ENCODE measurements around the gene ATF3. TPM values are rescaled to one million over a fixed set of nuclear protein-coding genes. Genes with fewer than 3 reads are reported as not detected.

Gene ATF3
- total and polyA plus RNA-seq, 2 experiments from 2014 or later, result 5.4 to 9.9 TPM

DNA sequence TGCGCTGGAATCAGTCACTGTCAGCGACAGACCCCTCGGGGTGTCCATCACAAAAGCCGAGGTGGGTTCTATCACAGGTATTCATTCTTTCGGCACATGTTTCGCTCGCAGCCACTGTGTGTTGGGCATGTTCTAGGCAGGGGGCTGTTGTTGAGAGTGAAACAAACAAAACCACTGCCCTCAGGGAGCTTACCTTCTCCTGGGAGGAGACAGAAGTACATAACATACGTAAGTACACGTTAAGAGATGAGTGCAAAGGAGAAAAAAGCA is 6.6 kb downstream of the ATF3 start:
- H3K36me3 ChIP-seq, result peaks cover 3% of the 10 kb centered on the region
- no peaks in the 10 kb centered on the region for H3K27me3 ChIP-seq
- no peak for DNase-seq (ENCODE audit: low read depth in 1 of 2, low spot score in 1 of 2)
- no peaks in the 10 kb centered on the region for H3K9me3 ChIP-seq (ENCODE audit: low read depth)
- no peak overlapping the region for H3K27ac ChIP-seq
- H3K4me3 ChIP-seq, result no peak overlapping the region
- peaks cover under 1% of the 10 kb centered on the region for H3K4me1 ChIP-seq (ENCODE audit: low read depth)
- no peak for TF ChIP-seq CTCF (IDR thresholded peaks at IDR 0.05; ENCODE audit: low read depth, low read length)

DNA sequence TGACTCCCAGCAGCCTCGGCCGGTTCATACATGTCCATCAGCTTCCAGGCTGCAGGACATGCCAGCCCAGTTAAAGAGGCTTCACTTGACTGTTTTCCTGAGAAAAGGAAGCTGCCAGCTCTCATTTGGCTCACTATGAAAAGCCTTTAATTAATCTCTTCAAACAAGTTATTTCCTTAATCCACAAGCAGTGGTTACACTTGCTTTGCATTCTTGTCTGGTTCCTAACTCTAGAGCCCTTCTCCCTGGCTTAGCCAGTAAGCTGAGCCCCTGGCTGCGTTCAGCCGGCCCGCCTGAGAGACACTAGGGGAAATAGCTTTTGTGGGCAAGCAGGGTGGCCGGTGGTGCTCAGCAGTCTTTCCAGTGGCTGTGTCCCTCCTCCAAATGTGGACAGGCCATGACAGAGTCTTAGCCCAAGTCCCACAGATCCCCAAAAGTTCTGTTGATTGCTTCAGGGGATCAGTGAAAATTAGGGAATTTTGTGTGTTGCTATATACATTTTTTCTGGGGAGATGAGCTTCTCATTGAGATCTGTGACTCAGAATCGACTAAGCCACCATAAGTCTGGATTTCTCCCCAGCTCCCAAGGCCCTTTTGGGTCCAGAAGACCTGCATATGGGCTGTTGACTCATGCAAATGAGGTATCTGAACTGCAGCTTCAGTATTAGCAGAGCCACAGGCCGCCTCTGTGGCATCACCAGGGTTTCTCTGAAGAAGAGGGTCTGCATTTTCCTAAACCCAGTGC is 10.1 kb downstream of the ATF3 start:
- Histone ChIP-seq H3K4me1 (ENCODE audit: low read depth) (no peaks in the 10 kb centered on the region), H3K4me3 (no peak overlapping the region), H3K27me3 (no peaks in the 10 kb centered on the region), H3K9me3 (ENCODE audit: low read depth) (no peaks in the 10 kb centered on the region), H3K36me3 (peaks cover 3% of the 10 kb centered on the region), H3K27ac (no peak overlapping the region)
- no peak for TF ChIP-seq CTCF (IDR thresholded peaks at IDR 0.05; ENCODE audit: low read depth, low read length)
- DNase-seq (ENCODE audit: low read depth in 1 of 2, low spot score in 1 of 2), result no peak

DNA sequence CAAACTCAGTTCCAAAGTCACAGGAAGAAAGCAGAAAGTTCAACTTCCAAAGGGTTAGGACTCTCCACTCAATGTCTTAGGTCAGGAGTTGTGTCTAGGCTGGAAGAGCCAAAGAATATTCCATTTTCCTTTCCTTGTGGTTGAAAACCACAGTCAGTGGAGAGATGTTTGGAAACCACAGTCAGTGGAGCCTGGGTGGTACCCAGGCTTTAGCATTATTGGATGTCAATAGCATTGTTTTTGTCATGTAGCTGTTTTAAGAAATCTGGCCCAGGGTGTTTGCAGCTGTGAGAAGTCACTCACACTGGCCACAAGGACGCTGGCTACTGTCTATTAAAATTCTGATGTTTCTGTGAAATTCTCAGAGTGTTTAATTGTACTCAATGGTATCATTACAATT is 11.7 kb downstream of the ATF3 start:
- DNase-seq (ENCODE audit: low read depth in 1 of 2, low spot score in 1 of 2), result no peak
- Histone ChIP-seq H3K4me1 (ENCODE audit: low read depth) (no peaks in the 10 kb centered on the region), H3K27ac (no peak overlapping the region), H3K36me3 (peaks cover 3% of the 10 kb centered on the region), H3K9me3 (ENCODE audit: low read depth) (no peaks in the 10 kb centered on the region), H3K4me3 (no peak overlapping the region), H3K27me3 (no peaks in the 10 kb centered on the region)
- no peak for TF ChIP-seq CTCF (IDR thresholded peaks at IDR 0.05; ENCODE audit: low read depth, low read length)

- no peak overlapping the region for H3K4me3 ChIP-seq
- H3K4me1 ChIP-seq (ENCODE audit: low read depth), result no peaks in the 10 kb centered on the region
- H3K27ac ChIP-seq, result no peak overlapping the region
- H3K36me3 ChIP-seq, result peaks cover 3% of the 10 kb centered on the region
- no peak for TF ChIP-seq CTCF (IDR thresholded peaks at IDR 0.05; ENCODE audit: low read depth, low read length)
- no peak for DNase-seq (ENCODE audit: low read depth in 1 of 2, low spot score in 1 of 2)
- no peaks in the 10 kb centered on the region for H3K27me3 ChIP-seq
- no peaks in the 10 kb centered on the region for H3K9me3 ChIP-seq (ENCODE audit: low read depth)
Observed at GRCh38 chr1:212621043-212621948, 12.7 kb downstream of the ATF3 start.

DNA sequence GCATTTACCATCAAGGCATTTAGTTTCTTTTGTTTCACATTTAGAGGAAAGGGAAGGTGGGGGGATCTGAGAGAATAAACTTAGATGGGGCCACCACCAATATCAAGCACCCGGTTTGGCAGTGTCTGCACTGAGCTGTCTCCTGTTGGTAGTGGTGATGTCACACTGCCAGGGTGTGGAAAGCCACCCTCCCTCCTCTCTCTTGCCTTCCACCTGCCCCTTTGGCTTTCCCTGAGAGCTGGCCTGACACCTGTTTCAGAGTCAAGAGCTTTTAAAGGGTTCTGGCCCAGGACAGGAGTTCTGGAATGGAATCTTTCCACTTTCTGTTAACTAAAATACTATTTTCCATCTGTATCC is 13.4 kb downstream of the ATF3 start:
- Histone ChIP-seq H3K4me1 (ENCODE audit: low read depth) (no peaks in the 10 kb centered on the region), H3K9me3 (ENCODE audit: low read depth) (no peaks in the 10 kb centered on the region), H3K27me3 (no peaks in the 10 kb centered on the region), H3K4me3 (no peak overlapping the region), H3K27ac (no peak overlapping the region), H3K36me3 (peaks cover 3% of the 10 kb centered on the region)
- TF ChIP-seq CTCF (IDR thresholded peaks at IDR 0.05; ENCODE audit: low read depth, low read length), result no peak
- no peak for DNase-seq (ENCODE audit: low read depth in 1 of 2, low spot score in 1 of 2)
